Activated CD4-positive, alpha-beta T cell treated with anti-CD3 and anti-CD28 coated beads, Interleukin-2, amount 10 ng/mL, durations not matched to agents 24 days and 14 days (primary cell): ENCODE measurements around the gene SYT1. TPM values are rescaled to one million over a fixed set of nuclear protein-coding genes. Genes with fewer than 3 reads are reported as not detected.

Experiments used
- DNase-seq: peaks from one replicate; pipeline ENCODE4 v3.0.0; 2022
- H3K27ac Mint-ChIP-seq: one replicate; pipeline ENCODE4 v1.8.0; 2022; ENCODE audit warnings: mild to moderate bottlenecking, mixed read lengths
- H3K27me3 Mint-ChIP-seq: one replicate; pipeline ENCODE4 v1.8.0; 2022; ENCODE audit warnings: mixed read lengths
- H3K36me3 Mint-ChIP-seq: one replicate; pipeline ENCODE4 v1.8.0; 2022; ENCODE audit warnings: low read depth, mild to moderate bottlenecking, mixed read lengths
- H3K4me1 Mint-ChIP-seq: one replicate; pipeline ENCODE4 v1.8.0; 2021; ENCODE audit warnings: mixed read lengths
- H3K4me3 Mint-ChIP-seq: one replicate; pipeline ENCODE4 v1.8.0; 2022; ENCODE audit warnings: mild to moderate bottlenecking, moderate library complexity, mixed read lengths
- H3K9me3 Mint-ChIP-seq: one replicate; pipeline ENCODE4 v1.8.0; 2021; ENCODE audit warnings: mixed read lengths
- intact Hi-C: fragments of 100-400 bp; cut with micrococcal nuclease; formaldehyde crosslinking; loops from one replicate; pipeline ENCODE4 v1.15.1; 2023
- total RNA-seq: library from RNA; stranded (reverse); gene quantifications from 2 replicates; pipeline ENCODE4 v1.2.3, GENCODE V29; 2022

Gene SYT1
- total RNA-seq, 1 donor from 2014 or later, result not detected

DNA sequence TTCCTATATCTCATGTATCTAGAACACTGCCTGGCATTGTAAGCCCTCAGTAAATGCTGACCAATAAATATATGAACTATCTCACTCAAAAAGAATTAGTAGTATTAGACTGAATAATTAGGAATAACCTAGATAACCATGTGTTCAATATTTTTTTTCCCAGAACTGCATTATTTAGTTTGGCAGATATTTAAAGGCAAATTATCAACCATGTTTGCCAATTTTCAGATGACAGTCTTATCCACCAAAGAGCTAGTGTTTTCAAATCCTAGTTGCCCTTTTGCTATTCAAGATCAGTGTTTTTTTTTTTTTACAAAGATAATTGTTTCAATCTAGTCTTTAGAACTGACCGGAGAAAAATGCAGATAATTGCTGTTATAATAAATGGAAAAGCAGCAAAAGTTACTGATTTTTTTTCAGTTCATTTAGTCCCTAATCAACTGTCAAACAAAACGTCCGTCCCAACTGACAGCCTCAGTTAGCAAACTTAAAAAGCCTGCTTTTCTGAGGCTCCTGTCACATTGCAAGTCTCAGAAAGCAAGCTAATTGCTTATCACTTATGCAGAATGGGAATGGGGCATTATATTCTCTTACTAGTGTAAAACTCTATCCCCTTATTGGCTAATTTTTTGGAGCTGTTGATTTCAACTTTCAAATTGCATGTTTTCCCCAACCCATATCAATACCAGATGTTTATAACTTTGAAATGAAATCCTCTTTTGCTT is 623.0 kb downstream of the SYT1 start:
- H3K4me3 Mint-ChIP-seq, result no peak overlapping the region
- H3K36me3 Mint-ChIP-seq, result no peaks in the 10 kb centered on the region
- peaks cover 4% of the 10 kb centered on the region for H3K9me3 Mint-ChIP-seq
- intact Hi-C loops, result no loop called here
- no peak for DNase-seq
- H3K27ac Mint-ChIP-seq, result no peak overlapping the region
- H3K4me1 Mint-ChIP-seq, result no peaks in the 10 kb centered on the region
- no peaks in the 10 kb centered on the region for H3K27me3 Mint-ChIP-seq
